GM06990 (cell line): ENCODE measurements around the gene C2CD4C.
"Not testable (repeated sequence)": the region's sequence is repeated elsewhere in the genome, so short reads cannot be mapped to it uniquely, and the experiment has no call there.

Source experiments
- DNase-seq: peaks from one replicate; pipeline ENCODE4 v3.0.0-alpha.2; 2011; ENCODE audit not compliant: insufficient read length; ENCODE audit errors: extremely low read depth
- H3K27me3 ChIP-seq: replicated peaks from 2 replicates; pipeline ENCODE4 v1.6.0; 2011; ENCODE audit warnings: low read length; ENCODE audit not compliant: control insufficient read depth, insufficient read depth
- H3K36me3 ChIP-seq: 2 replicates; pipeline ENCODE4 v1.5.1; 2011; ENCODE audit warnings: low read length; ENCODE audit not compliant: control insufficient read depth, insufficient read depth
- H3K4me3 ChIP-seq: replicated peaks from 2 replicates; pipeline ENCODE4 v1.5.1; 2011; ENCODE audit warnings: low read depth, mild to moderate bottlenecking, control low read depth, low read length
- CTCF ChIP-seq: IDR thresholded peaks from 2 replicates; pipeline ENCODE4 v1.5.1; 2011; ENCODE audit warnings: low read length, control low read depth, mild to moderate bottlenecking, inconsistent platforms; ENCODE audit not compliant: insufficient read depth, poor library complexity, severe bottlenecking

The C2CD4C gene

GRCh38 chr19:426725-427445, 17.9 kb upstream of the C2CD4C start:
- TF ChIP-seq CTCF = no peak
- no peaks in the 10 kb centered on the region for H3K36me3 ChIP-seq
- H3K27me3 ChIP-seq = no peaks in the 10 kb centered on the region
- DNase-seq = no peak
- H3K4me3 ChIP-seq = no peak overlapping the region

GRCh38 chr19:425056-425455, 16.1 kb upstream of the C2CD4C start:
- H3K4me3 ChIP-seq = no peak overlapping the region
- DNase-seq = no peak
- H3K36me3 ChIP-seq = no peaks in the 10 kb centered on the region
- H3K27me3 ChIP-seq = no peaks in the 10 kb centered on the region
- TF ChIP-seq CTCF = no peak

GRCh38 chr19:424546-424945, 15.6 kb upstream of the C2CD4C start:
- Histone ChIP-seq H3K36me3 (no peaks in the 10 kb centered on the region), H3K27me3 (no peaks in the 10 kb centered on the region), H3K4me3 (no peak overlapping the region)
- no peak for DNase-seq
- TF ChIP-seq CTCF = no peak

GRCh38 chr19:423691-424466, 14.9 kb upstream of the C2CD4C start:
- H3K27me3 ChIP-seq = no peaks in the 10 kb centered on the region
- no peak for DNase-seq
- H3K36me3 ChIP-seq = no peaks in the 10 kb centered on the region
- TF ChIP-seq CTCF = no peak
- H3K4me3 ChIP-seq = no peak overlapping the region

- H3K27me3 ChIP-seq, H3K36me3 ChIP-seq, DNase-seq, H3K4me3 ChIP-seq: not testable (repeated sequence)
Observed at GRCh38 chr19:422917-423226, 13.9 kb upstream of the C2CD4C start.

- Histone ChIP-seq H3K27me3 (no peaks in the 10 kb centered on the region), H3K36me3 (no peaks in the 10 kb centered on the region), H3K4me3 (no peak overlapping the region)
- no peak for TF ChIP-seq CTCF
- DNase-seq = no peak
Observed at GRCh38 chr19:422213-422916, 13.4 kb upstream of the C2CD4C start.
